Psoas muscle (tissue), 8 donors: ENCODE data around the gene KCNE1. TPM values are rescaled to one million over a fixed set of nuclear protein-coding genes. Genes with fewer than 3 reads are reported as not detected.

ENCODE experiments used
- ATAC-seq, 4 donors: fragments of 200-7000 bp; cut with Tn5 transposase; one replicate each; pipeline ENCODE4 v1.9.1; 2020; ENCODE audit warnings: moderate library complexity in 3 of 4, mild to moderate bottlenecking in 2 of 4
- DNase-seq, 2 donors: peaks; one replicate each; pipeline ENCODE4 v3.0.0-alpha.2; 2020
- H3K27ac ChIP-seq: fragments of 200-600 bp; one replicate; pipeline ENCODE4 v1.8.0; 2022
- H3K27me3 ChIP-seq, 3 donors: fragments of 200-600 bp in 1 of 3; one replicate each; pipeline versions ENCODE4 v1.6.1 to v1.8.0; 2013 to 2022; ENCODE audit warnings: low read length in 2 of 3, mild to moderate bottlenecking in 2 of 3, moderate library complexity in 1 of 3; ENCODE audit not compliant: insufficient read depth in 3 of 3
- H3K36me3 ChIP-seq, 2 donors: fragments of 200-600 bp in 1 of 2; one replicate each; pipeline versions ENCODE4 v1.6.1 to v1.8.0; 2013 to 2022; ENCODE audit warnings: low read depth in 1 of 2, mild to moderate bottlenecking in 1 of 2, moderate library complexity in 1 of 2; ENCODE audit not compliant: insufficient read depth in 1 of 2
- H3K4me1 ChIP-seq: fragments of 200-600 bp; one replicate; pipeline ENCODE4 v1.8.0; 2022
- H3K4me3 ChIP-seq: fragments of 200-600 bp; one replicate; pipeline ENCODE4 v1.8.0; 2022; ENCODE audit warnings: mild to moderate bottlenecking
- H3K9me3 ChIP-seq: fragments of 200-600 bp; one replicate; pipeline ENCODE4 v1.8.0; 2022
- CTCF ChIP-seq: fragments of 200-600 bp; IDR thresholded peaks from one replicate; pipeline ENCODE4 v1.8.0; 2022; ENCODE audit warnings: antibody characterized with exemption
- WGBS, 3 donors: extraction: QIAGEN DNeasy Blood & Tissue Kit; methylation state at CpG; one replicate each; pipeline versions ENCODE4 v1.1.6 to v1.1.7; 2013; 5-methylcytosine and 5-hydroxymethylcytosine counted together
- intact Hi-C, 2 donors: fragments of 100-400 bp; cut with DNase I; formaldehyde crosslinking; loops; one replicate each; pipeline versions ENCODE4 v1.11.0 to v1.14.2; 2022
- polyA plus RNA-seq, 3 donors: library from polyadenylated mRNA; stranded (reverse); fragments of 200-250 nt; gene quantifications; one replicate each; pipeline ENCODE4 v1.2.3, GENCODE V29; 2013
- total RNA-seq, 4 donors: library from RNA; stranded (reverse); fragmentation: NEBNext Ultra II Directional in 2 of 4; extraction: Animal tissue kit (Norgen Biotek cat#: 25700) in 2 of 4; gene quantifications; one replicate each; pipeline versions ENCODE4 v1.2.1 to v1.2.4, GENCODE V29; 2021 to 2023
- donor health status: healthy with polysubstance abuse.
- donor health status: DM: no; HTN: no; CAD: no; lungs with moderate emphysema.
- donor health status: Bipolar disorder and iron deficiency.
- donor health status: healthy.
- donor health status: DM: yes; HTN: yes; CAD: no.
- donor health status: DM: no; HTN: no; CAD: no.
- donor health status: DM: no; HTN: no; CAD: no.
- donor health status: DM: yes; HTN: yes; CAD: no.

Gene KCNE1
- total and polyA plus RNA-seq, 7 donors = 0.26 to 1.5 (median 0.38) TPM; not detected in 3

- WGBS, 3 donors = 89 to 95% (median 89%) methylated on average over 4 of the region's 4 CpGs
- Histone ChIP-seq H3K9me3 (no peaks in the 10 kb centered on the region), H3K4me3 (no peak overlapping the region), H3K27me3 (no peaks in the 10 kb centered on the region), H3K36me3 (peaks cover 0 to 67% of the 10 kb centered on the region in 2 donors), H3K4me1 (no peaks in the 10 kb centered on the region), H3K27ac (no peak overlapping the region)
- ATAC-seq = no peak
- DNase-seq = no peak
- intact Hi-C loops = no loop called here
- no peak for TF ChIP-seq CTCF
Observed at GRCh38 chr21:34519016-34519415, 7.0 kb upstream of the KCNE1 start.

GRCh38 chr21:34518301-34518700, 6.3 kb upstream of the KCNE1 start:
- Histone ChIP-seq H3K9me3 (no peaks in the 10 kb centered on the region), H3K36me3 (peaks cover 0 to 63% of the 10 kb centered on the region in 2 donors), H3K4me3 (no peak overlapping the region), H3K27me3 (no peaks in the 10 kb centered on the region), H3K27ac (no peak overlapping the region), H3K4me1 (no peaks in the 10 kb centered on the region)
- intact Hi-C loops = no loop called here
- no peak for TF ChIP-seq CTCF
- 77 to 89% (median 84%) methylated on average over 5 of the region's 5 CpGs for WGBS, 3 donors
- ATAC-seq = no peak
- DNase-seq = no peak

GRCh38 chr21:34517491-34518245, 5.7 kb upstream of the KCNE1 start:
- Histone ChIP-seq H3K4me1 (no peaks in the 10 kb centered on the region), H3K27ac (no peak overlapping the region), H3K4me3 (no peak overlapping the region), H3K9me3 (no peaks in the 10 kb centered on the region), H3K27me3 (no peaks in the 10 kb centered on the region), H3K36me3 (peaks cover 0 to 56% of the 10 kb centered on the region in 2 donors)
- 77 to 86% (median 86%) methylated on average over 22 of the region's 22 CpGs for WGBS, 3 donors
- TF ChIP-seq CTCF = no peak
- peak in 1 of 4 donors; percentile 58 for ATAC-seq
- DNase-seq = no peak
- intact Hi-C loops = no loop called here

GRCh38 chr21:34517039-34517438, 5.0 kb upstream of the KCNE1 start:
- Histone ChIP-seq H3K27ac (no peak overlapping the region), H3K4me3 (no peak overlapping the region), H3K27me3 (no peaks in the 10 kb centered on the region), H3K4me1 (no peaks in the 10 kb centered on the region), H3K9me3 (no peaks in the 10 kb centered on the region), H3K36me3 (peaks cover 0 to 52% of the 10 kb centered on the region in 2 donors)
- 78 to 83% (median 82%) methylated on average over 5 of the region's 5 CpGs for WGBS, 3 donors
- intact Hi-C loops = no loop called here
- ATAC-seq (no peak), DNase-seq (no peak)
- no peak for TF ChIP-seq CTCF
